Stimulated activated naive CD4-positive, alpha-beta T cell treated with Interleukin-2 at 50 U/mL for 16 hours (primary cell): ENCODE measurements around the gene WIPF3.

Source experiments
- DNase-seq: peaks from one replicate; lab custom pipeline; 2025; lab: John Stamatoyannopoulos, UW

WIPF3 gene

GRCh38 chr7:29806208-29806994 lies at the start of gene WIPF3:
Gene WIPF3 (plus strand): TSS chr7:29806508. CDS start chr7:29834725, 28,217 bp downstream.
- no peak for DNase-seq

- no peak for DNase-seq
Measured at GRCh38 chr7:29763266-29763665, 43.0 kb upstream of the WIPF3 start.

- no peak for DNase-seq
Measured at GRCh38 chr7:29764227-29764626, 42.1 kb upstream of the WIPF3 start.

- DNase-seq: no peak
Measured at GRCh38 chr7:29765490-29765889, 40.8 kb upstream of the WIPF3 start.

GRCh38 chr7:29770371-29770770 lies 35.9 kb upstream of the WIPF3 start:
- DNase-seq: no peak

- no peak for DNase-seq
Measured at GRCh38 chr7:29771081-29771816, 35.1 kb upstream of the WIPF3 start.

- no peak for DNase-seq
Measured at GRCh38 chr7:29779017-29779416, 27.3 kb upstream of the WIPF3 start.

GRCh38 chr7:29780346-29780745 lies 26.0 kb upstream of the WIPF3 start:
- no peak for DNase-seq

GRCh38 chr7:29783671-29784070 lies 22.6 kb upstream of the WIPF3 start:
- no peak for DNase-seq

GRCh38 chr7:29793507-29793906 lies 12.8 kb upstream of the WIPF3 start:
- DNase-seq: no peak

GRCh38 chr7:29794959-29795629 lies 11.2 kb upstream of the WIPF3 start:
- no peak for DNase-seq

- DNase-seq: no peak
Measured at GRCh38 chr7:29795696-29796580, 10.4 kb upstream of the WIPF3 start.

- no peak for DNase-seq
Measured at GRCh38 chr7:29797112-29797944, 9.0 kb upstream of the WIPF3 start.

- no peak for DNase-seq
Measured at GRCh38 chr7:29798422-29798821, 7.9 kb upstream of the WIPF3 start.

- no peak for DNase-seq
Measured at GRCh38 chr7:29801929-29802328, 4.4 kb upstream of the WIPF3 start.

- no peak for DNase-seq
Measured at GRCh38 chr7:29805031-29805430, 1.3 kb upstream of the WIPF3 start.

- no peak for DNase-seq
Measured at GRCh38 chr7:29805886-29806207, 461 bp upstream of the WIPF3 start.

- no peak for DNase-seq
Measured at GRCh38 chr7:29806995-29807841, 910 bp downstream of the WIPF3 start.

- DNase-seq: no peak
Measured at GRCh38 chr7:29808075-29808801, 1.9 kb downstream of the WIPF3 start.
